HG03039 (cell line): ENCODE data around the gene ATP5ME.

Experiments used
- ATAC-seq: cut with Tn5 transposase; IDR thresholded peaks from one replicate; pipeline ENCODE4 v1.9.1; 2021; ENCODE audit warnings: mild to moderate bottlenecking, moderate library complexity; ENCODE audit not compliant: unreplicated experiment

Gene ATP5ME

DNA sequence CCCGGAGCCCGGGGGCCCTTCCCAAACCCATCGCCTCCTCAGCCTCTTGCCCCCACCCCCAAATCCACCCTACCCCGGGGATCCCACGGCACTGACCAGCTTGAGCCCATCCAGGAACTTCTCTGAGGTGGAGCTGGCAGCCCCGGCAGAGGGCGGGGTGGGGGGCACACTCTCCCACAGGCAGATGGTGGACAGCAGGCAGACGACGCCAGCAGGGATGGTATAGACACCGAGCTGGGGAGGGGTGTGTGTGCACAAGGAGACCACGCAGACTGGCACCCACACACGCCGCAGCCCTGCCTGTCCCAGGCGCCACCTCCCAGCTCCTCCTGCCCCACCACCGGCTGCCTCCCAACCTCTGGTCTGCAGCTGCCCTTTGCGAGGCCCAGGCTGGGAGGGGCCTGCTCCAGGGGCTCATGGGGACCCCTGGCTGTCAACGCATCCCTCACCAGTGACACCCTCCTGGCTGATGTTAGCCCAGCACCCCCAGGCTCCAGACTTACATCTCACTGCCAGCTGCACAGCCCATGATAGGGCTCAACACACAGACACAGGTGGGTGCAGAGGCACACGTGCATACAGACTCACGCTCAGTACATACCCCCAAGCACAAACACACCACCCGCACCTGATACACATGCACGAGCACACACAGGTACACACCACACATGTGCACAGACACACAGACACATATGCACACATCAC lies 10.7 kb upstream of the ATP5ME start:
- ATAC-seq = no peak

DNA sequence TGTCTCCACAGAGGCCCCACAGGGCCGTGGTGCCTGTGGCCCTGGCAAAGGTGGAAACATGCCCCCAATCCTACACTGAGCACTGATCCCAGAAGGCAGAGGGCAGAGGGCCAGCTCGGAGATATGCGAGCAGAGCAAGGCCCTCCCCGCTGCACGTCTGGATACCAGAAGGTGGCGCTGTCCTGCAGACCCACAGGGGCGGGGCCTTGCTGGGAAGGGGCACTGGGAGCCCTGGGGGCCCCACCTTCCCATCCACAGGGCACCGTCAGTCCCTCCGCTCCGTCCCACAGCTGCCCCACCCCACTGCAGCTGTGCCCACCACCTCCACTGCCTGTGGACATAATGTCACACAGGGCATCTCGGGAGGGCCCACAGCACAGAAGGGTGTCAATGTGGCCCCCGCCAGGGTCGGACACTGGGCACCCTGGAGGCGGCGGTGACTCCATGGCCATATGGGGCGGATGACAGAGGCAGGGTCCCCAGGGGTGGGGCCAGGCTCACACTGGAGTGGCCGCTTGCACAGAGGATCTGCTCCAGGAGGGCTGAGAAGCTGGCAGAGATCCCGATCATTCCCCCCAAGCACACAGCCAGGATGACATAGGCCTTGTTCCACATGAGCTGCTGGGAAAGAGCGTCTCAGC lies 10.0 kb upstream of the ATP5ME start:
- ATAC-seq = no peak

DNA sequence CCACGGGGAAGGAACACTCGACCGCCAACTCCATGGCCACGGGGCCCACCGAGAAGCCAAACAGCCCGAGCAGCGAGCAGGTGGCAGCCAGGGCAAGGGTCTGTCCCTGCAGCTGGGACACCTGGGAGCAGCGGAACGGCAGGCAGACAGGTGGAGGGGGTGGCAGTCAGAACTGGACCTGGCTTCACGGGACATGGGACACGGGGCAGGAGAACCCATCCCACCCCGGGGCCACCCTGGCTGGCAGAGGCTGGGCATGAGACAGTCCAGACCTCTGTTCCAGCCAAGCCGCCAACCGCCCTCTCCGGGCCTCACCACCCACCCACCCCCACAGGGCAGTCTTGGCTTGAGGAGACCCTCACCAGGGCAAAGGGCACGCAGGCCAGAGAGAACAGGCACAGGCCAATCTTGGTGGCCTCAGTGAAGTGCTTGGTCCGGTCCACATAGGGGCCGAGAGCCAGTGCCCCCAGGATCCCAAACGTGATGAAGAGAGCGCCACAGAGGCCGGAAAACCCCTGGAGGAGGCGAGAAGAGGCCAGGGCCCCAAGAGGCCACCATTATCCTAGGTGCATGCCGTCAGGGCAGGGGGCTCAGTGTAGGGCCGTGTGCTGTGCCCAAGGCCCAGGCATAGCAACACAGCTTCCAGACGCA lies 9.3 kb upstream of the ATP5ME start:
- no peak for ATAC-seq

DNA sequence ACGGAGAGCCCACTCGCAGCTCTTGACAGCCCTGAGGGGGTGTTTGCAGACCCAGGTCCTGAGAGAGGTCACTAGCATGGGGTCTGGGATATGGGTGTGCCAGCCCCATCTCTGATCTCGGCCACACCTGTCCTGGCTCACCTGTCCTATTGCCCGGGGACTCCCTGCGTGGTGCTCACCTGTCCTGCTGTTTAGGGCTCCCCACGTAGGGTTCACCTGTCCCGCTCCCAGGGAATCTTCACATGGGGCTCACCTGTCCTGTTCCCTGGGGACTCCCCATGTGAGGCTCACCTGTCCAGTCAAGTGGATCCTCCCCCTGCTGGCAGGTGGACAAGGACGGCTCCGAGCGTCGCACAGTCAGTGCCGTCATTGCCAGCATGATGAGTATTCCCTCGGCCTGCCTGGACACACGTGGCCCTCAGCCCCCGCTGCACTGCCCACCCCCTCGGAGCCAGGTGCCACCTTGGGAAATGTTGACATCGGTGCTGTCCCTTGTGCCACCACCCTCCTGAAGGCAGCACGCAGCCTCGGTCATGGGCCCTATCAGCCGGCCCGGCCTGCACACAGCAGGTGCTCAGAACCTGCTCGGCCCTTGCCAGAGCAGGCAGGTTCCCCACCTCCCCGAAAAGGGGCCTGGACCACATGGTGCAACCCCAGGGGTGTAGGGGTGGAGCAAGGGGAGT lies 8.6 kb upstream of the ATP5ME start:
- no peak for ATAC-seq

DNA sequence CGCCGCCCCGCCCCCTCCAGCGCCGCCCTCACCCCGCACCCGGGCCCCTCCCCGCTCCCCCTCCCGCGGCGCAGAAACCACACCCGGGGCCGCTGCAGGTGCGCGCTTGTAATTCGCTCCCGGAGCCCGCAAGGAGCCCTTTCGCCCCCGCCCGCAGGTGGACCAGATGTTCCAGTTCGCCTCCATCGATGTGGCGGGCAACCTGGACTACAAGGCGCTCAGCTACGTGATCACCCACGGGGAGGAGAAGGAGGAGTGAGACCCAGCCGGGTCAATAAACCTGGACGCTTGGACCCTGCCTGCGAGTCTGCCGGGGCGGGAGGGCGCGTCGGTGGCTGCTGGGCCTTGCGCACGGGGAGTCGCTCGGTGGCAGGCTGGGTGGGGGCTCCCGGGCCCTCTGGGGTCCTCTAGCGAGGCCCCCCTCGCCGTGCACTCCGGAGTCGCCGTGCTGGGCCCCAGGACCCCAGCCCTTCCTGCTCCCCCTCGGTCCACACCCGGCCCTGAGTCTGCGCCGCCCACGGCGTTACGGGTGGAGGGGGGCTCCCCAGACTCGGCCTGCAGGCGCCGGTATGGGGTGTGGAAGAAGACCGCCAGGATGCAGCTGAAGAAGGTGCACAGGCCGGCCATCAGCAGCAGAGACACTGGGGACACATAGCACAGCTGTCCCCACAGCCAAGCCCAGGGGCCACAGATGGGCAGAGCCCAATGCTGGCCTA lies 7.8 kb upstream of the ATP5ME start:
- no peak for ATAC-seq

DNA sequence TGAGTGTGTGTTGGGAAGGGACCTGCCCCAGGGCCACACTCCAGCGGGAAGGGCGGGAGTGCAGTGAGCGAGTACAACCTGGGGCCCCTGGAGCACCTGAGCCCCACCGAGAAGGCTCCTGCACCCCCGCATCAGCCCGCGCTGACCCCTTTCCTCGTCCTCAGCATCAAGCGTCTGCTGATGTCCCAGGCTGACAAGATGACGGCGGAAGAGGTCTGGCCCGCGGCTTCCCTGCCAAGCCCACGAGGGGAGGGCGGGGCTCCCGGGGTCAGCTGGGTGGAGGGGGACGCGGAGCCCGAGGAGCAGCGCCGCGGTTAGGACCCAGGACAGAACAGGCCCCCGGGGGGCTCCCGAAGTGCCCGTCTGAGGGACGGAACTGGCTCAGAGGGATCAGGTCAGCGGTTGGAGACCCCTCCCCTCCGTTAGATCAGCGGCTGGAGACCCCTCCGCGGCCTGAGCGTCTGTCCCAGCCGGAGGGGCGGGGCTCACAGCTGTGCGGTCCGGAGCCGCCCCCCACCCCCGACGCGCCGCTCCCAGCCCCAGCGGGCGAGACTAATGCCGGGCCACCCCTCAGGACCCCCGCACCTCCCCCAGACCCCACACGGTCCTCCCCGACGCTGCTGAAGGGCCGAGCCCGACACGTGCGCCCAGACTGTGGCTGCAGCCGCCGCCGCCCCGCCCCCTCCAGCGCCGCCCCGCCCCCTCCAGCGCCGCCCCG lies 7.0 kb upstream of the ATP5ME start:
- ATAC-seq = no peak

DNA sequence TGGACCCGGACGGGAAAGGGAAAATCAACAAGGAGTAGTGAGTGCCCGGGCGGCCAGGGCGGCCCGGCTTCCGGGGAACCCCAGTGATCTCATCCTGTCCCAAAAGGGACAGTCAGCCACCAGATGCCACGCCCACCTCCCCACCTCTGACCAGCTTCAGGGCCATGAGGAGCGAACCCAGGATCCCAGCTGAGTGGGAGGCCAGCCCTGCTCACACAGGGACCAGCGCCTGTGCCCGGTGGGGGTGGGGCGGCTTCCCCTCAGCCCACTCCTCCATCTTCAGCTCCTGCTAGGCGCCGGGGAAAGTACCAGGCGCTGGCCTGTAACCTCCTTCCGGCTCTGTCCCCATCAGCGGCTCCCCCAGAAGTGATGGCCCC lies 6.5 kb upstream of the ATP5ME start:
- no peak for ATAC-seq

DNA sequence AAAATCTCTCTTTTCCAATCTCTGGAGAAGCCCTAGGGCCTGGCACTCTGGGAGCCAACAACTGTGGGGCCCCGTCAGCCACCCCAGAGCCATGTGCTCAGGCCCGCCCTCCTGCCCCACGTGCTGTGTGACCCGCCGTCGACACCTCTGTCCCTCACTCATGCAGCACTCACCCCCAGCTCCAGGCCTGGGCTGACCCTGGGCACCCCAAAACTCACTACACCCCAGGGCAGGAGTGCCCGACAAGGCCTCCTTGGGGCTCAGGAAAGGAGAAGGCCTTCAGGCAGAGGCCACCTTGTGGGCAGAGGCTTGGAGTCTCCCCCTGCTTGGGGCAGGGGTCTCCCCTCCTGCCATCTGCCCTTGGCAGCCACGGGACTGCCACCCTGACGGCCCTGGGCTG lies 6.0 kb upstream of the ATP5ME start:
- ATAC-seq = no peak

DNA sequence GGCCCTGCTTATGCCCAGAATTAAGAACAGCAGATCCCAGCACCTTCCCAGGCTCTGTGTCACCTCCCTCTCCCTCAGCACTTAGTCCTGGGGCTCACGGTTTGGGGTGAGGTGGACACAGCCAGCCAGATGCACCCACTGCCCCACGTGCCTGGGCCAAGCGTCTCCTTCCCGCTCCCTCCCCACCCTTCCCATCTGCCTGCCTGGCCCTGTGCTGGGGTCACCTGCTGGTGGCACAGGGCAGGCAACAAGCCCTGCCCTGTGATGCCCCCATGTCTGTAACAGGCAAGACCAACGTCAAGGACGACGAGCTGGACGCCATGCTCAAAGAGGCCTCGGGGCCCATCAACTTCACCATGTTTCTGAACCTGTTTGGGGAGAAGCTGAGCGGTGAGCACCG lies 5.6 kb upstream of the ATP5ME start:
- no peak for ATAC-seq

DNA sequence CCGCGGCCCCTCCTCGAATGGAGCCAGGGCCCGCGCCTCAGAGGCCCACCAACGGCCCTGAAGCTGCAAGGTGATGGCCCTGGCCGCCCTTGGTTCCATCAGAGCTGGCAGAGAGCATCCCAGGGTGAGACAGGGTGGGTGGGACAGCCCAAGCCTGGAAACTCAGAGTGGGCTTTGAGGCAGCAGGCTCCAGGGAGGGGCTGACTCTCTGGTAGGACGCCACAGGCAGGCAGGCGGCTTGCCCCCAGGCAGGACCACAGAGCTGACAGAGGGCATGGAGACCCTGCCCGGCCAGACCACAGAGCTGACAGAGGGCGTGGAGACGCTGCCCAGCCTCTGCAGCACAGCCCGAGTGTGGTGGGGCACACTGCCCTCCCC lies 5.0 kb upstream of the ATP5ME start:
- ATAC-seq = no peak

DNA sequence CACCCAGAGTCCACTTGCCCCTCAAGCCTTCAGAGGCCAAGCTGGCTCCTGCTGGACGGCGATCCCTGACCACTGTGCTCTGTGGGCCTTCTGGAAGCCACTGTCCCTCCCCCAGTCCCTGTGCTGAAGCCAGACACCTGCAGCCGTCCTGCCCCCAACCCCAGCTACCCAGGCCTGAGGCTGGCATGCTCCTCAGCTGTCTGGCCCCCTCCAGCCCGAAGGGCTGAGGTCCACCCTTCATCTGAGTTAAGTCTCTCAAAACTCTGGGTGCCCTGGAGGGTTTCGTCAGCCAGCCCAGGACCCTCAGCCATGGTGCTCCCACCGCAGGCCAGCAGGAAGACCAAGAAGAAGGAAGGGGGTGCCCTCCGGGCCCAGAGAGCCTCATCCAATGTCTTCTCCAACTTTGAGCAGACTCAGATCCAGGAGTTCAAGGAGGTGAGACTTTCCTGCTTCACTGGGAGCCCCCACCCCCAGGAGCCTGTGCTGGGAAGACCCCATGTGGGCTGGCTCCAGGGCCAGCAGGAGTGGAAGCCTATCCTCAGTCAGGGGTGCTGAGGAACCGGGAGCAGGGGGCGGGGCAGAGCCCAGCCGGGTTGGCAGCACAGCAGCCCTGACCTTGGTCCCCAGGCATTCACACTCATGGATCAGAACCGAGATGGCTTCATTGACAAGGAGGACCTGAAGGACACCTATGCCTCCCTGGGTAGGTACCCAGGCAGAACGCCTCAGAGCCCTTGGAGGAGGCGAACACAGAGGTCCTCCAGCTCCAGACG lies 4.4 kb upstream of the ATP5ME start:
- ATAC-seq = no peak

DNA sequence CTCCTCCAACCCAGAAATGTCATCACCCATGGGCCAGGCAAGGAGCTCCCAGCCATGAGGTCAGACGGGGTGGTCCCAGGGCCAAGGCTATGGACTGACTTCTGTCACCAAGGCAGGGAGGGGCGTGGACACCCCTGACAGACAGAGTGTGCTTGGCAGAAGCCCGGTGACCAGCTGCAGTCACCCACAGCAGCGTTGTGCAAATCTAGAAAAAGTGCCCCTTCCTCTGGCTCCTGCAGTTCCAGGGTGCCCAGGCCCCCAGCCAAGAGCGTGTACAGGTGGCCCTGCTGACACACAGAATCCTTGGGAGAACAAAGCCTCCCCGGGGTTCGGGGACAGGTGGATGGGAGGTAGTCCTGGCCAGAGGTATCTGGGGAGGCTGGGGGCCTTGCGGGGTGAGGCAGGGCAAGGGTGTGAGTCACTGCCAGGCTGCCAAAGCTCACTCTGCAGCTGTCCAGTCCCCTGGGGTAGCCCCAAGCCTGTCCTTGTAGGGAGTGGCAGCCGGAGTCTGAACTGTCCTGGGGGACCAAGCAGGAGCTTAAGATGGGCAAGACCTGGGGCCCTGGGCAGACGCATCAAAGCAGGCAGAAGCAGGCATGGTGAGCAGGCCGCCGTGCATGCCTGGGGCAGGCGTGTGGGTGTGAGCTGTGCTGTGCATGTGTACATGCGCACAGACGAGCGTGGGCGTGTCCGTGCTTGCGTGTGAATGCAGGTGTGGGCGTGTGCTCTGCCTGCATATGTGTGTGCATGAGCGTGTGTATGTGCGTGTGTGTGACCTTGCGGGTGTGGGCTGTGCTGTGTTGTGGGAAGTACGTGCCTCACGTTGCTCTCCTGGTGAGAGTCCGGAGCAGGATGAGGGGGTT lies 3.6 kb upstream of the ATP5ME start:
- ATAC-seq = no peak

DNA sequence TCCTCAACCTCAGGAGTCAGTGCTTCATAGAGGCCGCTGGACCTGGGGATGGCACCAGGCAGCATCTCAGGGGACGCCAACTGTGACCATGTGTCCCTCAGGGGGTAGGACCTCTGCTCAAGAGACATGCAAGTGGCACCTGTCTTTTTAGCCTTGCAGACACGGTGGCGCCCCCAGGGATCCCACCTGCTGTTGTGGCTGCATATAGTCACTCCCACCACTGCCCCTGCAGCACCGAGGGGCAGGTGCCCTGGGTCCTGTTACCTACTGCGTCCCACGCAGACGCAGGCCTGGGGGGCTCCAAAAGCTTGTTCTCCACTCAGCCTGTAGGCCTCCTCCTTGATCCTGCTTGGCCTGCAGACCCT lies 2.8 kb upstream of the ATP5ME start:
- ATAC-seq = no peak

DNA sequence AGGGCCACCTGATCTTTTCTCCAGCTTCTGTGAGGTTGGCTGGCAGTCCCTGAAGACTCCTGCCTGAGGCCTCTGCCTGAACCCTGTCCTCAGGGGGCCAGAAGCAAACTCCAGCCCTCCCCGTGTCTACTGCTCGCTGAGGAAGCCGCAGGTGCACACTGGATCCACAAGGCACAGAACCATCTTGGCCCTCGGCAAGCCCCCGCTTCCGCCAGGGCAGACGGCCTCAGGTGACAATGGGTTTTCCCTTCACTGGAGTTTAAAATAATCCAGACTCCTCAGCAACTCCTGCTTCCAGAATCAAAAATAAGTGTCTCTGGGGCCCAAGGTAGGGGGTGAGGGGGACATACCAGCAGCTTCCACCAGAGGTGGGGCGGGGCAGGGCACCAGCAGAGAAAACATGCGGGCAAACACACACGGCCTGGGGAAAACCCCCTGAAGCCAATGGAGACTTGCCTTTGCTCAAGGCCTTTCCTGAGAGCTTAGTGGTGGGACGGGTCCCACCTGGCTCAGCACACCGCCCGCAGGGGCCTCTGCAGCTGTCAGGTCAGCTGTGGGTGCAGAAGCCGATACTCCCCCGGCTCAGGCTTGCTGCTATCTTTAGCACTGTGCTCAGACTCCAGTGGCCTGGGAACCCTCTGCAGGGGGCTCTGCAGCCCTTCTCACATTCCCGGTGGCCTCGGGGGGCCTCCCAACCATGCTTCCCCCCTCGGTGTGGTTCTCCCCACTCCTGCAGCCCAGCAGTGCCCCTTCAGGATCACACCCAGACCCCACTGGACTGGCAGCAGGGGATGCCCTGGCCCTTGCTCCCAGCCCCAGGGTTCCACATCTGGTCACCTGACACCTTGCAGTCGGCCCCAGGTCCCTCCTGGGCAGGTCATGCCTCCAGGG lies 2.1 kb upstream of the ATP5ME start:
- no peak for ATAC-seq

DNA sequence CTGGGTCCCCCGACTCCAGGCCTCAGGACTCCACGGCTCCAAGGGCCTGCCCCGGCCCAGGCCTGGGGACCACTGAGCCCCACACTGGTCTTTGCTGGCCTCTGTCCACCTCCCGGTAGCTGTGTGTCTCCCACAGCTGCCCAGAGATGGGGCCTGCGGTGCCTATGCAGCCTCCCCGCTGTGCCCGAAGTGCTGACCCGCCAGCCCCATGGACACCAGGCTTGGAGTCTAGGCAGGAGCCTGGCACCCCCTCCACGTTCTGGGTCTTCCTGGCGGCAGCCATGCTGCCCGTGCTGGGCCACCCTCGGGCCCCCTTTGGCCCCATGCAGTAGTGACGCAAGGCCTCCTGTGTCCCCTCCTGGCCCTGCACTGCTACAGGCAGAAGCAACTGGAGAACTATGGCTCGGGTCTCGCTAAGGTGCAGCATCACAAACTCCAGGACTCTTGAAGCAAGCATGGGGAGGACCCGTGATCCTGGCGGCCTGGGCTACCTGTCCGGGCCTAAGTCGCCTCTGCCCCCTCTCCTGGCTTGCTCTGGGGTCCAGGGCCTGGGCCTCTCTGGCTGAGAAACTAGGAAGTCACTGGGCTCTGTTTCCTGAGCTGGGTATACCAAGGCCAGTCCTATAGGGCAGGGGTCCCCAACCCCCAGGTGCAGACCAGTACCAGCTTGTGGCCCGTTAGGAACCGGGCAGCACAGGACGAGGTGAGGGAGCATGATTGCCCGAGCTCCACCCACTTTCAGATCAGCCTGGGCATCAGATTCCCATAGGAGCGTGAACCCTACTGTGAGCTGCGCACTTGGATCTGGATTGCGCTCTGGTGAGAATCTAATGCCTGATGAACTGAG lies 1.2 kb upstream of the ATP5ME start:
- ATAC-seq = peak; percentile 0

DNA sequence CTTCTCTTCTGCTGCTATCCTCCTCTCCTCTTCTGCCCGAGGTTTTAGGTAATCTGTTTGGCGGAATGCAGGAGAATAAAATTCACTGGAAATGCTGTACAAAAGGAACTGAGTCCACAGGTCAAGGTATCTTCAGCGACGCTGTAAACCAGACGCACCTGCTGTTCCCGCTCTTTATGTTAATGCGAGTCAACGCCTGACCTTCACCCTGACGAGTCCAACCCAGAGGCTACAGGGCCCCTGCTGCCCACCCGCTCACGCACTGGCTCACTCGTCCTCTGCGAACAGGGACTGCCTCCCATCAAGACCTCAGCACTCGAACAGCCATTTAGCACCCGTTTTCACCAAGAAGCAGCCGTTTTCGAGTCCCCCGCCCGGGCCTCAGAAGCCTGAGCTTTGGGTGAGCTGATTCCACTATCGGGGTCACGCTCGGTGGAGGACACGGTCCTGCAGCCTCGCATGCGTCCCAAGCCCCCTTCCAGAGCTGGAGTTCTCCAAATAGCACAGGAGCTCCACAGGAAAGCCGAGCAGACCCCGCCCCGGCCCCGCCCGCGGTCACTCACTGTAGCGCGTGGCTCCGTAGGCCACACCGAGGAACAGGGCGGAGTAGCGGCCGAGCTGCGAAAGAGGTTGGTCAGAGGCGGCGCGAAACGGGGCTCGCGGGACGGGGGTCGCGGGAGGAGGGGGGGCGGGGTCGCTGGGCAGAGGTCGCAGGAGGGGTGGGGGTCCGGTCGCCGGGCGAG lies 556 bp downstream of the ATP5ME start:
- no peak for ATAC-seq
